Measurements from ENCODE around the gene LIAS. TPM values are rescaled to one million over a fixed set of nuclear protein-coding genes. Genes with fewer than 3 reads are reported as not detected.
A peak's percentile ranks its signal among the peaks of the same experiment; 100 is the strongest.

LIAS gene

GRCh38 chr4:39527296-39528060 is 68.6 kb downstream of the LIAS start, which contains the start of gene UGDH:
Gene UGDH, minus strand, starts transcription at chr4:39527439. Its CDS starts 5,927 bp downstream, at chr4:39521512.
- H2BK15ac ChIP-seq (ENCODE audit: low read length) = peak within 1 kb of the TSS; percentile 75
- peak within 1 kb of the TSS; percentile 98 for H3K27ac ChIP-seq (replicated peaks; ENCODE audit: low read length)
- H4K8ac ChIP-seq (ENCODE audit: low read depth, low read length) = peak within 1 kb of the TSS; percentile 82
- H3K4me1 ChIP-seq (ENCODE audit: control insufficient read depth in 2 of 2, insufficient read depth in 1 of 2, low read depth in 1 of 2, low read length in 2 of 2) = peaks cover 2 to 4% of the 10 kb centered on the region in 2 donors
- peak within 1 kb of the TSS; percentile 95 for H2AFZ ChIP-seq (ENCODE audit: low read length)
- H2AK5ac ChIP-seq (ENCODE audit: low read depth, low read length) = peak within 1 kb of the TSS; percentile 99
- H3K4me3 ChIP-seq (ENCODE audit: low read length in 2 of 2) = peak within 1 kb of the TSS; percentile 89 to 97
- H3K14ac ChIP-seq (ENCODE audit: low read length) = peak within 1 kb of the TSS; percentile 100
- WGBS, 2 donors (ENCODE audit: extremely low coverage in 2 of 2, insufficient read length in 2 of 2, insufficient replicate concordance in 1 of 2) = no CpG with 5 or more reads among the region's 73 CpGs
- H3K4me2 ChIP-seq (ENCODE audit: insufficient read depth, low read length, poor library complexity, severe bottlenecking) = peak within 1 kb of the TSS; percentile 75
- H3K27me3 ChIP-seq (ENCODE audit: control insufficient read depth in 3 of 3, insufficient read depth in 3 of 3, low read depth in 1 of 3, low read length in 3 of 3) = no peaks in the 10 kb centered on the region
- H3K9me3 ChIP-seq (replicated peaks in 1 of 2; ENCODE audit: control insufficient read depth in 2 of 2, insufficient read depth in 1 of 2, low read depth in 1 of 2, low read length in 2 of 2) = peaks cover 13 to 33% of the 10 kb centered on the region in 2 donors
- peaks cover 10 to 41% of the 10 kb centered on the region in 2 donors for H3K36me3 ChIP-seq (replicated peaks in 1 of 2; ENCODE audit: control insufficient read depth in 2 of 2, insufficient read depth in 2 of 2, low read length in 2 of 2)
- peak within 1 kb of the TSS; percentile 73 for H2BK12ac ChIP-seq (ENCODE audit: low read length)
- peak within 1 kb of the TSS; percentile 99 for H3K23ac ChIP-seq (ENCODE audit: low read depth, low read length, poor library complexity)
- H4K91ac ChIP-seq (ENCODE audit: low read depth, low read length, poor library complexity) = peak within 1 kb of the TSS; percentile 92
- H3K9ac ChIP-seq (ENCODE audit: low read depth, low read length, poor library complexity) = peak within 1 kb of the TSS; percentile 97
- peak within 1 kb of the TSS; percentile 26 for H3K4ac ChIP-seq (ENCODE audit: low read length)
- H3K79me1 ChIP-seq (ENCODE audit: low read depth, low read length) = peaks cover 3% of the 10 kb centered on the region
- H2BK5ac ChIP-seq (ENCODE audit: low read length) = peak within 1 kb of the TSS; percentile 100
- peak within 1 kb of the TSS; percentile 100 for H3K18ac ChIP-seq (ENCODE audit: low read length)
- H2BK120ac ChIP-seq (ENCODE audit: low read depth, low read length) = no peak within 1 kb of the TSS
- peak; percentile 94 for DNase-seq (ENCODE audit: low spot score)

DNA sequence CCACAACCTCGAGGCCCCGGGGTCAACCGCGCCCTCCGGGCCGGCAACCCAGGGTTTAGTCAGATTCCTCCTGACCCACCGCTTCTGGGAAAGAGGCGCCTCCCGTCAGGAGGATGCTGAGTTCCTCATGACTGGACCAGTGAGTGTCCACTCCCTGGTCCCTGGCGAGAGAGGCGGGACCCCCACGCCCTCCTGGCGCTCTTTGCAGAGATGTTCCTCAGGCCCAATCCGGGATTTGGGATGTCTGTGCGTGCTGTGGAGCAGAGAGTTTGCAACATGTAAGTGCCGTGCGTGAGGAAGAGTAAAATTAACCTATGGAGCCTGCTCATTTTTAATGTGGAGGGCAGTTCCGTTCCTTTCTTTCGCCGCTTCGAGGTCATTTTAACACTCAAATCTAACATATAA is 69.2 kb downstream of the LIAS start:
- peak overlapping the region; percentile 45 for H2BK15ac ChIP-seq (ENCODE audit: low read length)
- peaks cover 3% of the 10 kb centered on the region for H3K79me1 ChIP-seq (ENCODE audit: low read depth, low read length)
- no peak overlapping the region for H4K91ac ChIP-seq (ENCODE audit: low read depth, low read length, poor library complexity)
- no peaks in the 10 kb centered on the region for H3K27me3 ChIP-seq (ENCODE audit: control insufficient read depth in 3 of 3, insufficient read depth in 3 of 3, low read depth in 1 of 3, low read length in 3 of 3)
- DNase-seq (ENCODE audit: low spot score) = no peak
- peak overlapping the region; percentile 89 to 97 for H3K4me3 ChIP-seq (ENCODE audit: low read length in 2 of 2)
- H3K4ac ChIP-seq (ENCODE audit: low read length) = peak overlapping the region; percentile 26
- H2AFZ ChIP-seq (ENCODE audit: low read length) = peak overlapping the region; percentile 95
- peak overlapping the region; percentile 99 for H3K23ac ChIP-seq (ENCODE audit: low read depth, low read length, poor library complexity)
- no peak overlapping the region for H2BK120ac ChIP-seq (ENCODE audit: low read depth, low read length)
- H3K27ac ChIP-seq (replicated peaks; ENCODE audit: low read length) = peak overlapping the region; percentile 98
- H3K9ac ChIP-seq (ENCODE audit: low read depth, low read length, poor library complexity) = peak overlapping the region; percentile 97
- H3K18ac ChIP-seq (ENCODE audit: low read length) = peak overlapping the region; percentile 100
- peaks cover 2 to 4% of the 10 kb centered on the region in 2 donors for H3K4me1 ChIP-seq (ENCODE audit: control insufficient read depth in 2 of 2, insufficient read depth in 1 of 2, low read depth in 1 of 2, low read length in 2 of 2)
- no CpG with 5 or more reads among the region's 21 CpGs for WGBS, 2 donors (ENCODE audit: extremely low coverage in 2 of 2, insufficient read length in 2 of 2, insufficient replicate concordance in 1 of 2)
- peak overlapping the region; percentile 100 for H2BK5ac ChIP-seq (ENCODE audit: low read length)
- no peak overlapping the region for H2AK5ac ChIP-seq (ENCODE audit: low read depth, low read length)
- H3K14ac ChIP-seq (ENCODE audit: low read length) = peak overlapping the region; percentile 97
- H2BK12ac ChIP-seq (ENCODE audit: low read length) = no peak overlapping the region
- no peak overlapping the region for H4K8ac ChIP-seq (ENCODE audit: low read depth, low read length)
- H3K9me3 ChIP-seq (replicated peaks in 1 of 2; ENCODE audit: control insufficient read depth in 2 of 2, insufficient read depth in 1 of 2, low read depth in 1 of 2, low read length in 2 of 2) = peaks cover 13 to 39% of the 10 kb centered on the region in 2 donors
- peaks cover 13 to 47% of the 10 kb centered on the region in 2 donors for H3K36me3 ChIP-seq (replicated peaks in 1 of 2; ENCODE audit: control insufficient read depth in 2 of 2, insufficient read depth in 2 of 2, low read length in 2 of 2)
- peak overlapping the region; percentile 75 for H3K4me2 ChIP-seq (ENCODE audit: insufficient read depth, low read length, poor library complexity, severe bottlenecking)

Small RNAs within 50 kb of the gene (small RNA-seq; reads per million reads assigned to genes)
- gene MIR5591 (ENCODE audit: insufficient read depth) = not detected
- gene RF00019 (ENCODE audit: insufficient read depth) = not detected
